Stromal cell of bone marrow (primary cell): ENCODE results near the gene FOXJ1.

ENCODE experiments used
- DNase-seq: peaks from one replicate; pipeline ENCODE4 v3.0.0-alpha.2; 2012; ENCODE audit warnings: low read depth

The FOXJ1 gene

DNA sequence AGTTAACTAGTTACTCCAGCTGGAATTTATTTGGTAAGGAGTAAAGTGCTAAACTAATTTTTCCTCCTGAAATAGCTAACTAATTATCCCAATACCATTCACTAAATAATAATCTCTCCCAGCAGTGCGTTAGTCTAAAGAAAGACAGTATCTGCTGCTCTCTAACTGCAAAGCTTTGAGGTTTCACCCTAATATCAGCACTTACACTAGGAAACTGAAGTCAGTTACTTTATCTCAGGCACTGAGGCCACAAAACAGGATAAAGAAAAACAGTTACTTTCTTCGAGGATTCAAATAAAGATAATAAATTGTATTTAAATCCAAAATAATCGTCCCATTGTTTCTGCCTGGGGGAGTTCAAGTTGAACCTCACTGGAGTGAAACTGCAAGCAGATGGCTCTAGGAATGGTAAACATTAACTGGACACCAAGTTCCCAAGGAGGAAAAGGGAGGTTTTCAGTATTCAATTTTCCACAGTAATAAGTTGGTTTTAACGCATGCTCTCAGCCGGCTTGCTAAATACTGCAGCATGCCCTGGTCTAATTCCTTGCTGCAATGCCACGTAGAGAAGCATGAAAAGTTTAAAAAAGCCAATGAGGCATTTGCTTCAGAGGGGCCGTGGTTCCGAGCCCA, 20.0 kb upstream of the FOXJ1 start:
- no peak for DNase-seq

DNA sequence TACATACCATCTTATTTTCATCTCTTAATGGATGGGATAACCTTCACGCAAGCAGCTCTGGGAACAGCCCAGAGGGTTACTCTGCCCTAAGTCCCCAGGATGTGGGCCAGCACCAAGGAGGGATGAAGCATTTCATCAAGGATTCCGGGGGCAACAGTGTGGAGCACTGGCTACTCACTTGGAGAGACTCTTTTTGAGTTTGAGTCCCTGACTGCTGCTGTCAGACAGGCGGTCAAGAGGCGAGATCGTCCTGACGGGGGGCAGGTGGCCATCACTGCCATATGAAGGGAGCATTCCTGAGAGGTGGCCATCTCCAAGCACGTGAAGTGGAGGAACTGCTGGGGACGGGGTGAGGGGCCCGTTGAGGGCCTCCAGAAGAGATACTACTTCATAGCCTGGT, 18.1 kb upstream of the FOXJ1 start:
- no peak for DNase-seq

DNA sequence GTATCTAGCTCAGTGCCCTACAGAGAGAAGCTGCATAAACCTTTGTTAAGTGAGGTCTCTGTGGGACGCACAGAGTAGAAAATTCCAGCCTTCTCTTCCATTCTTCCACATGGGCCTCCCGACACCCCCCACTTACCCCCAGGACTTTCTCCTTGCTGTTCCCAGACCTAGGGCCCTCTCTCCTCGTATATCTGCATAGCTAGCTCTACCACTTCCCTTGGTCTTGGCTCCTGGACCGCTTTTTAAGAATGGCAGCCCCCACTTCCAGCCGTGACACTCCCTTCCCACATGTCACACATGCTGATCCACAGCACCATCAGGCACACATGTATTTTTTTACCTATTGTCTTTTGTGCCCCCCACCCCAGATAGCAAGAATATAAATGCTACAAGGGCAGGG, 16.7 kb upstream of the FOXJ1 start:
- no peak for DNase-seq

DNA sequence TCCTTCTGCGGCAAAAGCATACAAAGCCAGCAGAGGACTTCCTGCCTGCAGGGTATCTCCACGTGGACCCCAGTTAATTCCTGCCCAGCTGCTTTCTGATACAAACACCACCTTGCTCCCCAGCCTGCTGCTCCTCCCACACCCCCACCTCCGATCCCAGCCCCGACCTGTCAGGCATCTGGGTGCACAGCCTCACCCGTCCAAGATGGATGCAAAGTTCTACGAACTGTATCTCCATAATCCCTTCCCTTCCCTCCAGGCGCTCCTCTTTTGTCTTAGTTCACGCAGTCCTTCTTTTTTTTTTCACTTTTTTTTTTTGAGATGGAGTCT, 15.6 kb upstream of the FOXJ1 start:
- DNase-seq, result no peak

DNA sequence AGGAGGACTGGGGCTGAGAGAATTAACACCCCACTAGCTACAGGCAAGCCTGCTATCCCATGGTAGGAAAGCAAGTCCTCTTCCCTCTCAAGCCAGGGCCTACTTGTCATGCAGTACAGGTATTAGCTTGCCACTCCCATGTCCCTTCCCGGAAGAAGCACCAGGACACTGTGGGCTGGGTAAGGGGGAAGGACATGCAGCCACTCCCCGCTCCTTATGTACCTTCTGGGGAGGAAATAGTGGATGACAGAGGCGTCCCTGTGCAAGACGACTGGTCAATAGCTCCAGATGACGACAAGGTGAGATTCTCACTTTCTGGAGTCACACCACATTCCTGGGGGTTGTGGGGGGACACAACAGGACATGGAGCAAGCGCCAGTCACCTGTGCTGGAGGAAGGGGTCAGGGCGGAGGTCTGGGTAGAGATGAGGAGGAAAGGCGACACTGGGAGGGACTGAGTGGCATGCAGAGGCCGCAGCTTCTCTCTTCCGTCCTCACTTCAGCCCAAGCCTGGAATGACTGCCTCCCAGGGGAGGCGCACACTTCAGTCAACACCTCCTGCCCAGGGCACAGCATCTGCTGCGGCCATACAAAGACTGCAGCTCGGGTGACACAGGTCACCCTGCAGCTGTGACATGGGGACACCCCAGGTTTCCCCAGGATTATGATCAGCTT, 15.1 kb upstream of the FOXJ1 start:
- no peak for DNase-seq

DNA sequence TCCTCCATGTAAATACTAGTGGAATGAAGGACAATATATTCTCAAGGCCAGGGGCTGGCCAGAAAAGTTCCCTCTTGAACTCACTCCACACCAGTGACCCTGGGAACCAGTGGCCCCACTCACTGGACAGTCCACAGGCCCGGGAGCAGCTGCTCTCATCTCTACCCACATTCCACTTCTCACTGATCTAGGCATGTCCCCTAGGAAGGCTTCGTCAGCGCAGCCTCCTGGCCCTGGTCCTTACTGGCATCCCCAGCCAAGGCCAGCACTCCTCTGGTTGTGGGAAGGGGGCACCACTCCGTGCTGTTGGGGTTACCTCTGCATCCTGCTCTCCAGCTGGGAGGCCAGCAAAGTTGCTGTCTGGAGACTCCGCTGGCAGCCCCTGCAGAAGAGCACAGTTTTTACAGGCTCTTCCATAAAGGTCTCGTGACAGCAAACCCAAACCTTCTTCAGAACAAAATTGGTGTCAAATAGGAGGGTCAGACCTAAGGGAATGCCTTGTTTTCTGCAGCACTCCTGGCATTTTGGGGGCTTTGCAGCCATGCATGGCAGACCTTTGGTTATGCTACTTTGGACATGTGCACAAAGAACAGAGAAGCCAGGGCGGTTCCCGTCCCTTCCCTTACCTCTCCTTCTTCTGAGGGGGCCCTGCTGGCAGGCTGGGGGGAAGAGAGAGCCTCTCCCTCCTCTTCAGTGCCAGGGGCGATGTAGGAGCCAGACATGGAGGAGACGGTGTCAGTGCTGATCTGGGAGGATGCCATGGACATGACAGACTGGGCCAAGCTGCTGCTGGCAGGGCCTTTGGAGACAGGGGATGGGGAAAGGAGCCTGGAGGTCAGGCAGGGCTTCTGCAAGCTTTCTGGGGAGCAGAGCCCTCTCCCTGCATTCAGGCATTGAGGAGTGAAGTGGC, 14.1 kb upstream of the FOXJ1 start:
- no peak for DNase-seq

DNA sequence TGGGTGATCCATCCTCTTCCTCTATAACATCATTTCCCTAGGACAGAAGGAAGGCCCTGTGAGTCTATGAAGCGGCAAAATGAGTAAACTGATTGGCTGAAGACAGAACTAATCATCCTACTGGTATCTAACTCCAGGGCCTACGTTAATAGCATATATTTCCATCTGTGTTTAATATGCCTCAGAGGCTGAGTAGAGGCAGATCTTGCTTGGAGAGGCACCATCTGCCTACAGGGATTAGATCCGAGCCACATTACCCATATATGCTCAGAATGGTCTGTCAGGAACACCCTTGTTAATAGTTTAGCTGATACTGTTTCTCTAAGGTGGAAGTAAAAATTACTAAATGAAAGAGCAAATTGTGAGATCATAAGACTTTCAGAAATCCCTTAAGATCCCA, 13.2 kb upstream of the FOXJ1 start:
- DNase-seq, result no peak

DNA sequence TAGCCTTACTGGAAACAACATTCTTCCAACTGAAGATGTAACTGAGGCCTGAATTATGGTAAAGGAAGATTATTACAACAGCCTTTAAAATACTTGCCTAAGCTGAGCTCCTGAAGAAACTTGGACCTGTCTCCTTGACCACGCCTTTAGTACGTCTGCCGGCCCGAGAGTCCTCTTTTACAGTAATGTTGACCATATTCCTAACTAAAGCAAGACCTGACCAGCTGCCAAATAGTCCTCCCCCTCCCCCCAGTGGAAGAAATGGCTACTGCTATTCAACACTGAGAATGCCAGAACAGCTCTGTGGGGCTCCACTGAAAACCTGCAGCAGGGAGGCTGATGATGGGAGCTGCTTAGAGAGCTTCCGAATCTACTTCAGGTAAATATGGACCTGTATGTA, 12.6 kb upstream of the FOXJ1 start:
- DNase-seq, result no peak

DNA sequence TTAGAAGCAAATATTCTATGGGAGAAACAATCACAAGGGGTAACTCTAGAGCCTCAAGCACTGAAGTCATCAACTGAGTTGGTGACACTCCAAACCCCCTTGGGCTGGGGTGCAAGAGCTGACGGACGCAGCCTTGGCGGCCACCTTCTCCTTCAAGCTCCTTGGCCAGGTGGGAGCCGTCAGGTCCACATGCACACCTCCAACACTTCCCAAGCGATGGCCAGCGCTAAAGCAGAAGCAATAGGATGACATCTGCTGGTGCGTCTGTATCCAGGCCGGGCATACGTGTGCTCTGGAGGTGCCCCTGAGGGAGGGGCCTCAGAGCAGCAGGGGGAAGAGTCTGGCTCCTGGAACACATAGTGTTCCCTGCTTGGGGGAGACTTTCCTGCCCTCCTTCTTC, 12.2 kb upstream of the FOXJ1 start:
- no peak for DNase-seq

DNA sequence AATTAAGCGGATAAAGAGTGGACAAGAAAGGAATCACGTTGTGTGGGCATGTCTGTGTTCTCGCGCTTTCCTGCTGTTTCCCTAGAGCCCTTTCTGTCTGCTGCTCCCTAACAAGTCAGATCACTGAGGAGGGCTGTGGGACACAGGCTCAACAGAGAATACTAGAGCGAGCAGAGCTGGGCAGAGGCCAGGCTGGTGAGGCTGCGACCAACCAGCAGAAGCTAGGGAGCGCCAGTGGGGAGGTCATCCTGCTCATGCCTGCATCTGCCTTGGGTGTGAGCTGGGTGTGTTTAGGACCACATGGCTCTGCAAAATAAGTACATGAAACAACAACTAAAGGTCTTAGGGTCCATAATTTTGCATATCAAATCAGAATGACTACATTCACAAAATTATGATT, 11.5 kb upstream of the FOXJ1 start:
- no peak for DNase-seq

DNA sequence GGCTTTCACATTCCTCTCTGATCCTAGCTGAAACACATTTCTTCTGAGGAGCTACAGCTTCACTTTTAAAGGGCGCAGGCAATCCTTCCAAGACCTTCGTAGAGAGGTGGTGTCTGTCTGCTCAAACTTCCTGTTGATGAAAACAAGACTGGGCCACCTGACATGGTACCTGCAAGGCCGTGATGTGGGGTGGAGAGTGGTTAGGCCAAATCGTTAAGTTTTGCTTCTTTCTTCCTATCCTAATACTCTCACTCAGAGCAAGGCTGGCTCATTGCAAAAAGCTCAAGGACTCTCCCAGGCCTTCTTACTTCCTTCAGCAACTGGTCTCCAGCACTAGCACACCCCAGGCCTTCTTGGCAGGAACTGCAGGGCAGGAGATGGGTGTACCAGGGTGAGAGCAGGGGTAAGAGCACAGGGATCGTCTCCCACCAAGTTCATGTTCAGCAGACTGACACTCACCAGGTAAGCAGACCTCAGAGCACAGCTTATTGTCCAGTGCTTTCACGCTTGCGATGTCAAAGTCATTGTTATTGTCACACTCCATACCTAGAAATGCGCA, 10.9 kb upstream of the FOXJ1 start:
- no peak for DNase-seq

DNA sequence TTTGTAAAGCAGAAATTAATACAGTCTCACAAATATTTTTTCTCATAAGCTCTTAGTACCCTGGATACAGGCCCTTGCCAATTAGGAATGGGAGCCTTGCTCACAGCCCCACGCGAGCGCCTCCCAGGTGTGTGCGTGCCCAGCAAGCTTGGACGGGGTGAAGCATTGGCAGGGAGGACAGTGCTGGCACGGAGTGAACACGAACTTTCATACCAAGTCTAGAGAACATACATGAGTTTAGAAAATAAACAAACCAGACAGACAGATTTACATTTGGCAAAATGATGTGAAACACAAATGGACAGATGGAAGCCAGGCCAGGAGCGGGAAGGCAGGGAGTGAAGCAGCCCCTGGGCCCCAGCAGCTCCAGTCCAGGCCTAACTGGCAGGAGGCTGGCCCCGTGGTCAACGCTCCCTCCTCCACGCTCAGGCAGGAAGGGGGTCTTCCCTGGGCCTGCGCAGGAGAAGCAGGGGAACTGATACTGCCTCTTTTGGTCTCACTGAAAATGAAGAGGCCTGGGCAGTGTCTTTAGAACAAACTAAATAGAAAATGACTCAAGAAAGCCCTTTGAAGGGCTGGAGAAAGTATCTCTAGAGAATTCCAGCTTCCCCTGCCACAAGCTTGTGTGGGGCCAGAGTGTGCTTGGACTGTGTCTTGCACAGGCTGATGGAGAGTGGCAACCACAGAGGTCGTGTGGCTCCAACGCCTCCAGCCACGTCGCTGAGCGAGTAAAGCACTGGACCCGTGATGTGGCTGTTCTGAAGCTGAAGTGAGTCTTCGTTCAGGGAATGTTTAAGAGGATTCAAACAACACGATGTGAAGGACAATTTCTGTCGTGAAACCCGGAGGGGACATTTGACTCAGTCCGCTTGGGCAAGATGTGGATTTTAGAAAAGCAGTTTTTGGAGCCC, 9.9 kb upstream of the FOXJ1 start:
- DNase-seq, result no peak

DNA sequence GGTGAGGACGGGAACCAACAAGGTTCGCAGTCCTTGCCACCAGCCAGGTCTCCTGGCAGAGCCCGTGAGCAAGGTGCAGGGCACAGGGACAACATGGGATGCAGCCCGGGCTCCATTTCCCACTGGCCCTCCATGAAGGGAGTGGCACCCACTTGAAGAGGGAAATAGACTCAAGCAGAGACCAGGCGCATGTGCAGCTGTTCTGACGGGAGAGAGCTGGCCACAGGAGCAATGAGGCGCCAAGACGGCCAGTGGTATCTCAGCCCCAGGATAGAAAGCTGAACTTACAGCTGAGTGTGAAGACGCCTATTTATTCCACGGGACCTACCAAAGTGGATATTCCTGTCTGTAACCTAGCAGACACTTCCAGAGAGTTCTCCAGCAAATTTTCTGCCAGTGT, 8.2 kb upstream of the FOXJ1 start:
- no peak for DNase-seq

DNA sequence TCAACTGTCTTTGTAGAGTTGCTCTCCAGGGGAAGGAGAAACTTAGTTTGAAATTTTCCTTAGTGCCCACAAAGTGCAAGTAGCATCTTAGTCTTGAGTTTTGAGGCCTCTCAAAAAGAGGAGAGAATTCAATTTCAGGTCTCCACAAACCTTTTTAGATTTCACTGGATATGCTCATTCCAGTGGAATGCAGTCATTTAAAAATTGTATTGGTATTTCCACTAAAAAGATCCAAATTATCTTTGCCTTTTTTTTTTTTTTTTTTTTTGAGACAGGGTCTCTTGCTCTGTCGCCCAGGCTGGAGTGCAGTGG, 6.9 kb upstream of the FOXJ1 start:
- no peak for DNase-seq

DNA sequence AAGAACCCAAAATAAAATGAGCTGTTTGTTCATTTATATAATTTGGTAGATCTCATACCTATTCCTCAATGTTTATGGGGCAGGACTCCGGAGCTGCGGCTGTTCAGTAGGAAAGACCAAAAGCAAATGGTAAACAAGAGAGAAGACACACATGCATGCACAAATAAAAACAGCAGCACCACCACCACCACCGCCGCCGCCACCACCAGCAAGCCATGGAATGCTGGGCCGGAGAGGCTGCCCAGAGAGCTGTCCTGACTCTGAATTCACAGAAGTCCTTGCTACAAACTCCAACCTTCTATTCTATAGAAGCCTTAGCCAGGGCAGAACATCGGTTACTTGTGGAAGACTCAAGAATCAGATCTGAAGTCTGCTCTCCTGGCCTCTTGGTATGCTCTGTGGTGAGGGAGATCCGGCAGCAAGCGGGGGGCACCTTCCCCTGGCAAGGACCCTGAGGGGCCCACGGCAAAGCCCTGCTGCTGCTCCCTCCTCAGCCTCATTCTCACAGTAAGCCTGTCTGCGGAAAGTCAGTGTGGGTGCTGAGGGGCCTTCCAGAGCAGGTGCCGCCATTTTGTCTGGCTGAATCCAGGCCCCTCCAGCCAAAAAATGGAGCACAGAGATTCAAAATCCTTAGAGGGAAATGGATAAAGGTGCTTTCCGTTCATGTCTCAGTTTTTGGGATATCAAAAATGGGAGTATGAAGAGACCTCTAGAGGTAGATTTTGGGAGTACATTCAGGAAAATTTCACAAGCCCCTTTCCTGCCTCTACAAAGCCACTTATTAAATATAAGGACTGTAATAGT, 6.4 kb upstream of the FOXJ1 start:
- peak; percentile 18 for DNase-seq

DNA sequence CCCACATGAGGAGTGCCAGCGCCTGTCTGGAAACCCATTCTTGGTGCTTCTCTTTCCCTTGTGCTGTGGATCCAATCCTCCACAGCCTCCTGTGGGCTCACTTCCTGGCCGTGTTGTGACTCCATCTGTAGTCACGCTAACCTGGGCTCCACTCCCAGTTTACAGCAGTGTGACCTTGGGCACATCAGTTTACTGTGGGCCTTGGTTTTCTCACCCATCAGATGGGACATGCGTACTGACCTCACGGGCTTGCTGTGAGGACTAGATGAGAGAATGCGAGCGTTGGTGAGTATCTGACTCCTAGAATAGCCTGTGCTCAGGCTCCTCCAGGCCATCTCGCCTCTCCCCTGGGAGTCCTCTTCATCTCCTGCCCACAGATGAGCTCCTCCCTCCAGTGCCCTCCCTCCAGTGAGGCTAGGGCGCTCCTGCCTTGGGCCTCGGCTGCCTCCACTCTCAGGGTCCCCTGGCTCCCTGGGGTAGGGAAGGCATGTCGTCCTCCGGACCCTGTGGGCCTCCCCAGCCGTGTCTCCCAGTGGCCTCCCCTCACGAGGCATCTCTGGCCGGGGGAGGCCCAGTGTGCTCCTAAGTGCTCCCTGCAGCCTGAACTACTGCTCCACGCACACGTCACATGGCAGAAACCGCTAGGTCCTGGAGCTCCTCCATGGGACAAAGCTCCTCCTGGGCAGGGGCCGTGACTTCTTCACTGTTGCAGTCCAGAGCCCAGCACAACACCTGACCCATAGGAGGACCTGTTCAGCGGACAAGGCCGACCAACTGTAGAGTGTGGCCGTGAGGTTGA, 5.2 kb upstream of the FOXJ1 start:
- DNase-seq, result no peak

DNA sequence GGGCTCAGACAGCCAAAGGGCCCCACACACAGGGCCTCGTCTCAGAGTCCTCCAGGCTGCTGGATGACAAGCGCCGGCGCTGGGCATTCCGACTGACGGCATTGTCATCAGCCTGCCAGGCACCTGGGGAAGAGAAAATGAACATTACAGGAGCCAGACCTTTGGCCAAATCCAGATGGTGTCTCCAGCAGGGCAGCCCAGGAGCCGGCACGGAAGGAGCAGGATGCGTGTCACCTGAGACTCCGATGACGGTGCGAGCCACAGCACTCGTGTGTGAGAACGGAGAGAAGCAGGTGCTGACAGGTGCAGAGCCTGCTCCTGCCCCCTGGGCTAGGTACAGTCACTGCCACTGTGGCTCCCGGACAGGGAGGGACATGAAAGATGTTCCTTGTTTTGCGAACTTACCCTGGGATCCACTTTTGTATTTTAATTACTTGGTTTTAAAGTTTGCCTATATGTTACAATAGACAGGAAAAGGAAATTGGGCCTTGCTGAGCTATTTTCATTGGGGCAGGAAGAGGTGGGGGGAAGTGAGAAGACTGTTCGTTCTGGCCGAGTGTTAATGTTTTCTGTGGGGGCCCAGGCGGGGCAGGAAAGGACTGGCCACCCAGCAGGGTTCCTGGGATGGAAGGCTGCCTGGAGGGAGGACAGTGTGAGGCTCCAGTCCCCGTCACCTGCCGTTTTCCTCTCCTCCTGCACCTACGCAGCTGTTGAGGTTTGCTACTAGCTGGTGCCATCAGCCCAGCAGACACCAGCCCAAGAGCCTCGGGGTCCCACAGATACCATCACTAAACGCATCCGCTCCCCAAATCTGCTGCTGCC, 4.4 kb upstream of the FOXJ1 start:
- DNase-seq, result no peak

DNA sequence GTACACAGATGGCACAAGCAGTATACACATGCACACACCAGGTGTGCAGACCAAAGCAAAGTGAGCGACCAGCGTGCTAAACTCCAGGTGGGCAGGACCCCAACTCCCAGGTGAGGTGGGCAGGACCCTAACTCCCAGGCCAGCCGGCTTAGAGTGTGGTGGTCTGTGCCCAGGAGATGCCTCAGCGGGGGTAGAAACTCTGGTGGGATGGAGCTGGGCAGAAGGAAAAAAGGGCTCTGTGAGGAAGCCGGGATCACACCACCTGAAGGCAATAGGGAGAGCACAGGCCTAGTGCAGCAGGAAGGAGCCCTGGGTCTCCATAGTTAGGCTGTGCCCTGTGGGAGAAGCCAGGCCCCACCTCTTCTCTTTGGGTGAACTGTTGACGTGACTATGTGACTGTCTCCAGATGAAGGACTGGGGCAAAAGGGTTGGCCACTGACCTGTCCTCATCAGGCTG, 1.6 kb upstream of the FOXJ1 start:
- DNase-seq, result no peak

DNA sequence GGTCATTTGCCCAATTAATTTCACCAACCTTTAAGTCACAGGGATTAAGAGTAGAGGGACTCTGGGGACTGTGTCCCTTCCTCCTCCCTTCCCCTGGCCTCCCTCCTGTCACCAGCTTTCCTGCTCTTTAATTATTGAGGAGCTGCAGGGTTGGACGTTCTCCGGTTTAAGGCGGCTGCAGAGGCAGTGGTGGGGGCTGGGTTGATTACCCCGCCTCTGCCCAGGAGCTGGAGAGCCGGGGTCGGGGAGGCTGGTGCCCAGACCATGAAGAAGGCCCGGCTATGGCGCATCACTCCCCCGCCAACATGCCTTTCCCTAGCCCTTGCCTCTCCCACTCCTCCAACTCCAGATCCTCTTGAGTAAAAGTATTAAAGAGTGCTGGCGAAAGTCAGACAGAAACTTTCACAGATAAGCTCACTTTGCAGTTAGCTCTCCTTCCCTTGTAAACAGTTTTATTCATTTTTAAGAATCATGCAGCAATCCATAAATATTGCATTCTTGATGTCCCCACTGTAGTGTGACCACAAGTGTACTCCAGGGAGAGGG, 1.1 kb upstream of the FOXJ1 start:
- no peak for DNase-seq
